CD4-positive, alpha-beta T cell treated with Interleukin-4 for 1 hour (primary cell): Measurements from ENCODE around the gene PRKAA1.
"Not testable (repeated sequence)": the region's sequence is repeated elsewhere in the genome, so short reads cannot be mapped to it uniquely, and the experiment has no call there.

ENCODE experiments used
- DNase-seq, 2 donors: peaks; one replicate each; pipeline ENCODE4 v3.0.0-alpha.2; 2020 to 2022

PRKAA1 gene

DNA sequence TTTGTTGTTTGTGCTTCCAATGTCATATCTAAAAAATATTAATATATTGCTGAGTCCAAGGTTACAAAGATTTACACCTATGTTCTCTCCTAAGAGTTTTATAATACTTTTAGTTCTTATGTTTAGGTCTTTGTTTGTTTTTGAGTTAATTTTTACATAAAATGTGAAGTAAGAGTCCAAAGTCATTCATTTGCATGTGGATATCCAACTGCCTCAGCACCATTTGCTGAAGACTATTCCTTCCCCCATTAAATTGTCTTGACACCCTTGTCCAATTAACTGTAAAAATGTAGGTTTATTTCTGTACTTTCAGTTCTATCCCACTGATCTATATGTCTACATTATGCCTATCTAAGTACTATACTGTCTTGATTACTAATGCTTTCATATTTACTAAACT is 78.1 kb downstream of the PRKAA1 start:
- no peak for DNase-seq

DNA sequence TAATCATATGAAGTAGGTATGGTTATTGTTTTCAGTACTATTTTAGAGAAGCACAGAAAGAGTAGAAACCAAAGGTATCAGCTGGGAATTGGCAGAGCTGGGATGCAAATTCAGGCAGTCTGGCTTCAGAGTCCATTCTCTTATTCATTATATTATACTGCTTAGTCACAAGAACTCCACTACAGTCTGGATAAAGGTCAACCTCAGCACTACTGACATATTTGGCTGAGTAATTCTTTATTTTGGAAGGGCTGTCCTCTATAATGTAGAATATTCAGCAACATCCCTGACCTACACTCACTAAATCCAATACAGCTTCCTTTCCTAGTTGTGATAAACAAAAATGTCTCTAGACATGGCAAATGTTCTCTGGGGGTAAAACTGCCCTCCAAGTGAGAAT is 80.9 kb downstream of the PRKAA1 start:
- DNase-seq: no peak

DNA sequence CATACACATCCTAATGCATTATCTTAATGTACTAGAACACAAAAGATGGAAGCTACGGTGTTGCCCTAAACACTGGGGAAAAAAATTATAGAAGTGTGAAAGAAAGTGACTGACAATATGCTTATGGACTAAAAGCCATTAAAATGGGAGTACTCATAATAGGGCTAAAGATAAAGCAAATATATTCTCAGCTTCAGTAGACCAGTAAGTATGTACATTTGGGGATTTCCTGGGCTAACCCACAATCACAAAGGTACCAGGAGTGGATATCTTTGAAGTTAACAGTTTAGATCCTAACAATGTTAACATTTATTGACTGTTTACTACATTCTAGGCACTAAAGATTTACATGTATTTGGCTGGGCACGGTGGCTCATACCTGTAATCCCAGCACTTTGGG is 81.6 kb downstream of the PRKAA1 start:
- no peak for DNase-seq

DNA sequence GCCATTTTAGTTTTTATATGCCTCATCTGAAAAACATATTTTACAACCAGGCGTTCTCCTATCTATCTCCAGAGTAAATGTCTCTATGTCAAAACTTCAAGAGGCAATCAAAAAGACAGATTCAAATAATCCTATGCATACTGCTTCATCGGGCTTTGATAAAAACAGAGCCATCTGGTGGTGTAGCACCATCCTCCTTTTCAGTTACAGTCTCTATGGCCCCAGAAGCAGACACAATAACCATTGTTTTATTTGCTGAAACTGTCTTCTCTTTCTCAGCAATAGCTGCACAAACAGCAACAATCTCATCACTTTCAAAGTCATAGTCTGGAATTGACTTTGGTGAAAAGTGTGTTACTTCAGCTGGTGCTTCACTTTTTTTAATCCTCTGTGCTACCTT is 82.2 kb downstream of the PRKAA1 start:
- DNase-seq: no peak

DNA sequence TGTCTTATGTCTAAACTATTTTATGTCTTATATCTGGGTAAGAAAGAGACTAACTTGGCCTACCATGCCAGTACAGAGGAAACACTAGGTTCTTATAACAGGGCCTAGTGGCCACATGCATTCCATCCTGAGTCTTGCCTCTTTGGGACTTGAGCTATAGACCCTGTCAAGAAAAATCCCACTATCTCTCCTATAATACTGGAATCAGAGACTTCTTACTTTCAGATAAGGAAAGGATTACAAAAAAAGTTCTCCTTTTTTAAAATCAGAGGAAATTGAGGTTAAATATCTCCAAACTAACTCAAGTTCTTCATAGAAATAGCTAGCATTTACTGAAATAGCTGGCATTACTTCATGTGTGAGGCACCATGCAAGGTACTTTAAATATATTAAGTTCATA is 84.2 kb downstream of the PRKAA1 start:
- DNase-seq: no peak

DNA sequence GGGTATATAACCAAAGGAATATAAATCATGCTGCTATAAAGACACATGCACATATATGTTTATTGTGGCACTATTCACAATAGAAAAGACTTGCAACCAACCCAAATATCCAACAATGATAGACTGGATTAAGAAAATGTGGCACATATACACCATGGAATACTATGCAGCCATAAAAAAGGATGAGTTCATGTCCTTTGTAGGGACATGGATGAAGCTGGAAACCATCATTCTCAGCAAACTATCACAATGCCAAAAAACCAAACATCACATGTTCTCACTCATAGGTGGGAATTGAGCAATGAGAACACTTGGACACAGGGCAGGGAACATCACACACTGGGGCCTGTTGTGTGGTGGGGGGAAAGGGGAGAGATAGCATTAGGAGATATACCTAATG is 87.6 kb downstream of the PRKAA1 start:
- not testable (repeated sequence) for DNase-seq
